Left forelimb (tissue), 1 donor: ENCODE measurements around the gene CLIP4.
A peak's percentile ranks its signal among the peaks of the same experiment; 100 is the strongest.
"Not testable (repeated sequence)": the region's sequence is repeated elsewhere in the genome, so short reads cannot be mapped to it uniquely, and the experiment has no call there.

ENCODE experiments used
- DNase-seq: peaks from one replicate; pipeline ENCODE4 v3.0.0-alpha.2; 2018; ENCODE audit warnings: low spot score

CLIP4 gene

DNA sequence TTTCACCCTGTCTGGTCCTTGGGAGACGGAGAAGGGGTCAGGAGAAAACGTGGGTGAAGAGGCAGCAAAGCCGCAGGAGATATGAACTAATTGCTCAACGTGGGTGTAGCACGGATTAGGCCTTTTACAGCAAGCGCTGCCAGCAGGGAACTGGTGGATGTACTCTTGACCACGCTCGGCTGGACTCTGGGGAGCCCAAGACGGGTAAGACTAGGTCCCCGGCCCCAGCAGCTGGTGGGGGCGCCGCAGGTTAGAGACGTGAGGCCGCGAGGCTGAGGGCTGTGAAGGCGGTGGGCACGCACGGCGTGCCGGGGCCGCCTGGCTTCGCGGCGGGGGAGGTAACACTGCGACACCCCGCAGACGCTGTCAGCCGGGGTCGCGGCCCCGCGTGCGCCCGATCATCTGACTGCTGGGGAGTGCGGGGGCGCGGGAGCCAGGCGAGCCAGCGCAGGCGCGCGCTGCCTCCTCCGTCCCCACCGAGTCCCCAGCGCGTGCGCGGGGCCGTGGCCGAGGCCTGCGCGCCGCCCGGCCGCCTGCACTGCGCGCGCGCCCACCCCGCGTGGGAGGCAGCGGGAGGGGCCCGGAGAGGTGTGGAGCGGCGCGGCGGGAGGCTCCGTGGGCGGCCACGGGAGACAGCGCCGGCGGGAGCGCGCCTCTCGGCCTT lies at the start of gene CLIP4:
CLIP4 (plus strand) TSS at position 470 of the 664 bp plus-strand sequence. CDS start 5,974 bp downstream, outside the sequence.
- peak; percentile 71 for DNase-seq

DNA sequence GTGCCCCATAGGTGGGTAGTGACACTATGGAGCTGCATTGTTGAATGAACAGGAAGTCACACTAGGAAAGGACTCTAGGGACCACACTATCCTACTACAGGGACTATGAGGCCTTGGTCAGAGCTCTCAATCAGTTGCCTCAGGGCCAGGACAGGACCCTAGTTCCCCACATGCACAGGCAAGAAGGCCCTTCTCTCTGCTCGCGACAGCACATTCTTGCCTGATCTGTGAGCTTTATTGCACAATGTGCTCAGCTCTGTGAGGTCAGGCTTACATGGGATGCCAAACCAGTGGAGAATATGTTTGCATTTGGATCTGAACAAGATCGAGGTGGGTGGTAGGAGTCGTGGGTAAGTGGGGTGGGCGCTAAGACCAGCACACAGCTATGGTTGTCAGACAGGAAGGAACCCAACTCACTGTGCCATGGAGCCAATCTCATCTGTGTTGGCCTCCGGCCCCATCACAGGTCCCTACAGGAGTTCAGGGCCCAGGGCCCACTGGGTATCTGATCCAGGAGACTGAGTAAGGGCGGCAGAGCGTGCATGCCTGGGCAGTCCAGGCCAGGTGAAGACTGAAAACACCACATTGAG lies 48.8 kb upstream of the CLIP4 start:
- DNase-seq: no peak

DNA sequence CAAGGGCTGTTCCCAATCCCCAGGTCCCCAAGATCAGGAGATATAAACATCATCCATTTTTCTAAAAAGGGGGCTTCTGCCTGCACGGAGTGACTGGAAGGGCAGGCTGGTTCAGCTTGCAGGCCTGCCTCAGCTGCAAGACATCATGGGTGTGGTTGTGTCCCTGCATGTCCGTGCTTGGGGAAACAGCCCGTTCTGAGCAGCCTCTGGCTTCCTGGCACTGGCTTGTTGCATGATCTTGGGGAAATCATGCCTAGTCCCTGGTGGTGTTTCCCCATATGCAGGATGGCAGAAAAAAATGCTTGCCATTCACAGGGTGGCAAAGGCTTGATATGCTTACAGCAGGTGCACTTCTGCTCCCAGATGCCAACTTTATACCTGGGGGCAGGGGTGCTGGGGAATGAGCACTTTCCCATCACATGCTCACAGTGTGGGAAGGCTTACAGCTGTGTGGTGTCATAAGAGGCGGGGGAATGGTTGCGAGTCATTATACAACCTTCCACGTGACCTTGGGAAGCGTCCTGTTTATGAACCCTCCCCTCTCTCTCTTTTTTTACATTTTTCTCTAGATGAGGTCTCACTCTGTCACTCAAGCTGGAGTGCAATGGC lies 48.1 kb upstream of the CLIP4 start:
- DNase-seq: no peak

GRCh38 chr2:29068513-29068912 lies 46.7 kb upstream of the CLIP4 start:
- no peak for DNase-seq

DNA sequence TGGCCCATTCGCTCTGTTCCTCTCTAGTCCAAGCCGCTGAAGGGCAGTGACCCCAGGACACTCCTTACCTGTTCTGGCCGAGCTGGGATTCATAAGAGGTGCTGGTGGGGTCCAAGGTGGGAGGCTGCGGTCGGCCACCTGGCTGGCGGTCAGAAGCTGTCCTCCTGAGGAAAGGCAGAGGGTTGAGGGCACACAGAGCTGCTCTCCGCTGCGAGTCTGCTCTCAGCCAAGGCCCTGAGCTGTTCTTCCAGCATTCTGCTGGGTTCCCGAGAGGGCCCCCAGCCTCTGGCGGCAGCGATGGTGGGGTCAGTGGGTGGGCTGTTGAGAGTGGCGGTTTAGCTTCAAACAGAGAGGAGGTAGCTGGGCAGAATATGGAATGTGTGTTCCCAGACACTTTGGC lies 44.7 kb upstream of the CLIP4 start:
- no peak for DNase-seq

DNA sequence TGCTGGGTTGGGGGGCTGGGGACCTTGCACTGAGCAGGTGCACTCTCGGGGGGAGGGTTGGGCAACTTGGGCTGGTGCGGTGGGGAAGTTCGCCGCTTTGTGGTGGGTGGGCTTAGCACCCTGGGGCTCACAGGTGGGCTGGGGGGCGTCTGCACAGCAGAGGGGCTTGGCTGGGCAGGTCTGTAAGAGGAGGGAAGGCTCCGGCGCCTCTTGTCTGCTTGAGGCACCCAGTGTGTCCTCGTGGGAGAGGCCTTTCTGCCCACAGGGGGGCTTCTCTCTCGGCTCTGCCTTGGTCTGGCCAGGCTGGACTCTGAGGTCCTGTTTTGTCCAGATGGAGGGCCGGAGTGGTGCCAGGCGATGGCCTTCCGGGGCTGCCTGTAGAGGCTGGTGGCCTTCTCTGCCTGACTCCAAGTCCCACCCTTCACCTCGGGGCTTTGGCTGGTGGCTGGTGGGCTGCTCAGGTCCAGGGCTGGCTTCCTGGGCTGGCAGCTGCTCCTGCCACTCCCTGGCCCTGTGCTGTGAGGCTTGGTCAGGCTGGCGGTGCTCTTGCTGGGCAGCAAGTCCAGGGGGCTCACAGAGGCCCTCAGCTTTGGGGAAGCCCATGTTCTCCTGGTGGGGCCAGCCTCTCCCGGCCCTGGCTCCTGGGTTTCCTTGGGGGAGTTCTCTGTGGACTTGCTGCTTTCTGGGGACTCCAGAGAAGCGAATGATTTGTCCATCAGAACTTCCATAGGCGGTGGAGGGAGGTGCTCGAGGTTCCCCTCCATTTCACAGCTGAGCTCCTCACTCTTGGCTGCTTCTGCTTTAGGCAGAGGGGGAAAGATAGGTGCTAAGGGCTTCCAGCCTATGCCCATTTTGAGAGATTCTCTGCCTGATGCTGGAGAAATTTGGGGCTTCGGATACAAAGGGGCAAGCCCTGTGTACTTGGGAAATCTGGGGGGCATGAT lies 43.9 kb upstream of the CLIP4 start:
- no peak for DNase-seq

- no peak for DNase-seq
Measured at GRCh38 chr2:29072251-29072650, 43.0 kb upstream of the CLIP4 start.

DNA sequence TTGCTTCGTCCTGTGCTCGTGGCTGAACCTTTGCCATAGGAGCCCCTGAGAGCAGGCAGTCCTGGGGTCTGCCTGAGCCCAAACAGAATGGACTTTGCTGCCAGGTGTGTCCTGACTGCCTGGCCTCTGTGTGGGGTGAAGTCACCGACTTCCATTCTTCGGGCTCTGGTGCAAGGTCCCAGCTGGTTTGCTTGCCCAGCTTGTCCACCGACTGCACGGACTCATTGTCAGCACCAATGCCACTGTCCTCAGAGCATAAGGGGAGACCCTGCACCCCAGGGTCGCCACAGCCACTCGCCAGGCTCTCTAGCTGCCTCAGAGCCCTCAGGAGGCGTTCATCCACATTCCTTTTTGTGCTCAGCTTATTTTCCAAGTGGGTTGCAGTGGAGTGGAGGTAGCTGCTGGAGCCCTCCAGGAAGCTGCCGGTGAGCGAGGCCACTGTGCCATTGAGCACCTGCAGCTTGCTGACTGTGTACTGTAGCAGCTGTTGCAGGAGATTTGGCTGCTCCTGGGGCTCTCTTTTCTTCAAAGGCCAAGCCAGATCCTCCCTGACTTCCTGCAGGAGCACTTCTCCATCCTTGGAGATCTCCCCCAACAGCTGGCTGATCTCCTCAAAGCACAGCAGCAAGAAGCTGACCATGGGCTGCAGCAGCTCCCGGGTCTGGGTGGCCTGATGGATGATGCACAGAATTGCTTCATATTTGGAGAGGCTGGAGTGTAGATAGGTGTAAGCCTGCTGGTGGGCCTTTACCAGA lies 42.1 kb upstream of the CLIP4 start:
- DNase-seq: no peak

- no peak for DNase-seq
Measured at GRCh38 chr2:29073933-29074332, 41.3 kb upstream of the CLIP4 start.

DNA sequence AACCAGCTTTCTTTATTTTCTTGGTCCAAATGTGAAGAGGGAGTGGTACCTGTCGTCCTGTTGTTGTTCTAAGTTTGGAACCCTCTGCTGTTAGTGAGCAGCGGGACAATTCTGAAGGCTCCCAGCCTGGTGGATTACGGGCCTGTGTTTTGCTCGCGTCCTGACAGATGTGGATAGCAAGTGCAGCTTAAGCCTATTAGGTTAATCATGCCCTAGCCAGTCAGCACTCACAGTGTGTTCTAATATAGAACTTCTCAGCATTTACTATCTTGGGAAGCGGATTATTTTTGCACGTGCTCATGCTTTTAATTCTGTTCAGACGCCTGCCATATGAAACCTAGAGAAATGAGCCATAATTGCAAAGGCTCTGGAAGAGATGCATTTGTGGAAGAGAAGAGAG lies 40.8 kb upstream of the CLIP4 start, which contains the start of gene PCARE:
PCARE (minus strand) TSS at position 113 of the 400 bp plus-strand sequence. CDS start 262 bp downstream, outside the sequence.
- no peak for DNase-seq

GRCh38 chr2:29075894-29076705 lies 39.1 kb upstream of the CLIP4 start:
- DNase-seq: no peak

- no peak for DNase-seq
Measured at GRCh38 chr2:29079887-29080286, 35.3 kb upstream of the CLIP4 start.

- no peak for DNase-seq
Measured at GRCh38 chr2:29080886-29081743, 34.1 kb upstream of the CLIP4 start.

- DNase-seq: no peak
Measured at GRCh38 chr2:29082804-29083495, 32.3 kb upstream of the CLIP4 start.

DNA sequence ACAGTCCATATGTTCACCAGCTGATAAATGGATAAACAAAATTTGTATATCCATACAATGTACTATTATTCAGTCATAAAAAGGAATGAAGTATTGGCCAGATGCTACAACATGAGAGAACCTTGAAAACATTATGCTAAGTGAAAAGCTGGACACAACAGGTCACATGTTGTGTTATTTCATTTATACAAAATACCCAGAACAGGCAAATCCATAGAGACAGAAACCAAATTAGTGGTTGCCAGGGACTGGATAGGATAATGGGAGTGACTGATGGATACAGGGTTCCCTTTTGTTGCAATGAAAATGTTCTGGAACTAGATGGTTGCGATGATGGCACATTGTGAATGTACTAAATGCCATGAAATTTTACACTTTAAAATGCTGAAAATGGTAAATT lies 30.7 kb upstream of the CLIP4 start:
- no peak for DNase-seq

DNA sequence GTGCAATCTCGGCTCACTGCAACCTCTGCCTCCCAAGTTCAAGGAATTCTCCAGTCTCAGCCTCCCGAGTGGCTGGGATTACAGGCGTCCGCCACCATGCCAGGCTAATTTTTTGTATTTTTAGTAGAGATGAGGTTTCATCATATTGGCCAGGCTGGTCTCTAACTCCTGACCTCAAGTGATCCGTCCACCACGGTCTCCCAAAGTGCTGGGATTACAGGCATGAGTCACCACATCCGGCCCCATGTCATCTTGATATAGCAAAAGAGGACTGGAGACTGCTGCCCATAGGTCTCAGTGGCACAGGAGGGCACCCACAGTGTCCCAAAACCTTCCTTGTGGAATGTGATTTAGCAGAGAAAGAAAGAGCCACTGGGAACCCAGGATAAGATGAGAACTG lies 24.9 kb upstream of the CLIP4 start:
- DNase-seq: not testable (repeated sequence)

- no peak for DNase-seq
Measured at GRCh38 chr2:29096969-29097368, 18.2 kb upstream of the CLIP4 start.

DNA sequence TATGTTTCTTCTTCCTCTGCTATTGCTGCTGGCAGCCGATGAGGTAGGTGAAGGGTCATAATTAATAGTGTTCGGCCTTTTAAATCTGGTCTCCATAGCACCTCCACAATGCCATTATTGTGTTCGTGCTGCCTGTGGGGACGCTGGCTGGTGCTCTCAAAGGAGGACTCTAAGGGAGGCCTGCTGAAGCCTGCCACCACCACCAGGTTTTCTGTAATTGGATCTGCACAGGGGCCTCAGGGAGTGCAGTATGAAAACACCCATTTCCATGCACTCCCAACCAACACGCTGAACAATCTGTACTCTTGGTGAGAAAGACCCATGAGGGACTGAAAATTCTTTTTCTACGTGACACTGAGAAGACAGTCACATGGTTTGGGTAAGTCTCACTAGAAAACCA lies 17.6 kb upstream of the CLIP4 start:
- DNase-seq: no peak

DNA sequence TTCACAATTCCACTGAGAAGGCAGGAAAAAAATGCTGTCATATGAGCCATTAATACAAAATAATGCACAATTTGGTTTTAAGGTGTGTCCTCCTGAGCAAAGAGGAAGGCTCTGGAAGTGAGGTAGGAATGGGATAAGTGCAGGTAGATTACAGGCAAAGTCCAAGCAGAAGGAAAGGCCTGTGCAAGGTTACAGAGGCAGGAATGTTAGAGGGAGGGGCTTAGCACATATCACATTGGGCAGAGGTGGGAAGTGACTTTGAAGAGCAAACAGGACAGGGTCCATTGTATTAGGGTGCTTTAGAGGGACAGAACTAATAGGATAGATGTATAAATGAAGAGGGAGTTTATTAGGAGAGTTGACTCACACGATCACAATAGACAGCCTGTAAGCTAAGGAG lies 14.7 kb upstream of the CLIP4 start:
- no peak for DNase-seq
